PC-9 (cell line): ENCODE data around the gene CAMKV.

Experiments
- CTCF ChIP-seq: fragments of 200-600 bp; sonication (generic); conservative IDR thresholded peaks from 2 replicates; pipeline ENCODE4 v1.6.1; 2017; ENCODE audit warnings: mixed run types, antibody characterized with exemption, mild to moderate bottlenecking, moderate library complexity
- EZH2 ChIP-seq: fragments of 200-600 bp; sonication (generic); IDR thresholded peaks from 2 replicates; pipeline ENCODE4 v1.8.0; 2017; ENCODE audit warnings: antibody characterized with exemption, low read depth

- TF ChIP-seq CTCF (no peak; the same call in 1 of the 2 replicates), EZH2 (no peak)
Observed at GRCh38 chr3:49899815-49900214, 30.1 kb upstream of the CAMKV start.
